ENCODE measurements around the gene ACADL. TPM values are rescaled to one million over a fixed set of nuclear protein-coding genes. Genes with fewer than 3 reads are reported as not detected.

ACADL gene
- total RNA-seq, 2 donors from 2014 or later = 51.6 to 132 TPM

GRCh38 chr2:210207929-210208328, 17.3 kb downstream of the ACADL start:
- H3K27me3 ChIP-seq (replicated peaks; ENCODE audit: insufficient read depth) = no peaks in the 10 kb centered on the region
- H3K36me3 ChIP-seq = peaks cover 25% of the 10 kb centered on the region
- no peak overlapping the region for H3K27ac ChIP-seq
- no peak overlapping the region for H3K4me3 ChIP-seq
- H3K4me1 ChIP-seq (ENCODE audit: control insufficient read depth in 1 of 2, low read depth in 2 of 2) = peaks cover 4 to 9% of the 10 kb centered on the region in 2 donors
- no peaks in the 10 kb centered on the region for H3K9me3 ChIP-seq
- TF ChIP-seq, protein P1, sequence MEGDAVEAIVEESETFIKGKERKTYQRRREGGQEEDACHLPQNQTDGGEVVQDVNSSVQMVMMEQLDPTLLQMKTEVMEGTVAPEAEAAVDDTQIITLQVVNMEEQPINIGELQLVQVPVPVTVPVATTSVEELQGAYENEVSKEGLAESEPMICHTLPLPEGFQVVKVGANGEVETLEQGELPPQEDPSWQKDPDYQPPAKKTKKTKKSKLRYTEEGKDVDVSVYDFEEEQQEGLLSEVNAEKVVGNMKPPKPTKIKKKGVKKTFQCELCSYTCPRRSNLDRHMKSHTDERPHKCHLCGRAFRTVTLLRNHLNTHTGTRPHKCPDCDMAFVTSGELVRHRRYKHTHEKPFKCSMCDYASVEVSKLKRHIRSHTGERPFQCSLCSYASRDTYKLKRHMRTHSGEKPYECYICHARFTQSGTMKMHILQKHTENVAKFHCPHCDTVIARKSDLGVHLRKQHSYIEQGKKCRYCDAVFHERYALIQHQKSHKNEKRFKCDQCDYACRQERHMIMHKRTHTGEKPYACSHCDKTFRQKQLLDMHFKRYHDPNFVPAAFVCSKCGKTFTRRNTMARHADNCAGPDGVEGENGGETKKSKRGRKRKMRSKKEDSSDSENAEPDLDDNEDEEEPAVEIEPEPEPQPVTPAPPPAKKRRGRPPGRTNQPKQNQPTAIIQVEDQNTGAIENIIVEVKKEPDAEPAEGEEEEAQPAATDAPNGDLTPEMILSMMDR (IDR thresholded peaks at IDR 0.05) = no peak
- no peak for DNase-seq (ENCODE audit: low spot score)
- no peak for ATAC-seq (ENCODE audit: insufficient number of reproducible peaks, low FRiP score, low read depth)

DNA sequence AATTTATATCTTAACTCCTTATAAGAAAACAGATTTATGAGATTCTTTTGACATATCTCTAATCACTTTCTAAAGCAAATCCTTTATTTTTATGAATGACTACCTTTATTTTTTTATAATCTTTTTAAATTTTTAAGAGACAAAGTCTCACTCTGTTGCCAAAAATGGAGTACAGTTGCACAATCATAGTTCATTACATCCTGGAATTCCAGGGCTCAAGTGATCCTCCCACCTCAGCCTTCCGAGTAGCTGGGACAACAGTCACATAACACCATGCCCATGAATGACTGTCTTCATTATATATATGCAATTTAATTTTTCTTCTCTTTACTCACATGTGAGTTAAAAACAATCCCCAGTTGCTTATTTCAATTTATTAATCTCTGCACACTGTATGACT, 21.7 kb downstream of the ACADL start:
- peaks cover 26% of the 10 kb centered on the region for H3K36me3 ChIP-seq
- TF ChIP-seq, protein P1 (IDR thresholded peaks at IDR 0.05) = no peak
- H3K27me3 ChIP-seq (replicated peaks; ENCODE audit: insufficient read depth) = no peaks in the 10 kb centered on the region
- DNase-seq (ENCODE audit: low spot score) = no peak
- H3K4me1 ChIP-seq (ENCODE audit: control insufficient read depth in 1 of 2, low read depth in 2 of 2) = peaks cover 4 to 9% of the 10 kb centered on the region in 2 donors
- no peak overlapping the region for H3K4me3 ChIP-seq
- H3K9me3 ChIP-seq = no peaks in the 10 kb centered on the region
- H3K27ac ChIP-seq = no peak overlapping the region
- no peak for ATAC-seq (ENCODE audit: insufficient number of reproducible peaks, low FRiP score, low read depth)

DNA sequence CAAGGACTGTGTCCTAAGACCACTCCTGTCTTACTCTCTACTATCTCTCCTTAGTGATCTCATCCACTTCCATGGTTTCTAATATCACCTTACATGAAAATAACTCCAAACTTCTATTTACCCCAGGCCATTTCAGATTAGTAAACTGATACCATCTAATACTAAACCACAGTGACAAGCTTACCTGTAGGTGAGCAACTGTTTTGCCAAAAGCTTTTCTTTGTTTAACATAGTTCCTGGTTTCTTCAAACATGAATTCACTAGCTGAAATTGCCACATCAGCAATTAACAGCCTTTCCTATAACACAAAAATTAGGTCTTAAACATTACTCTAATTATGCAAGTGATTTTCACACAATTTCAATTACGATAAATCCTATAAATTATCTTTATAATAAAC, 22.1 kb downstream of the ACADL start:
- Histone ChIP-seq H3K4me1 (ENCODE audit: control insufficient read depth in 1 of 2, low read depth in 2 of 2) (peaks cover 4 to 9% of the 10 kb centered on the region in 2 donors), H3K9me3 (no peaks in the 10 kb centered on the region), H3K27me3 (replicated peaks; ENCODE audit: insufficient read depth) (no peaks in the 10 kb centered on the region), H3K36me3 (peaks cover 26% of the 10 kb centered on the region), H3K27ac (no peak overlapping the region), H3K4me3 (no peak overlapping the region)
- no peak for DNase-seq (ENCODE audit: low spot score)
- no peak for ATAC-seq (ENCODE audit: insufficient number of reproducible peaks, low FRiP score, low read depth)
- TF ChIP-seq, protein P1 (IDR thresholded peaks at IDR 0.05) = no peak

- Histone ChIP-seq H3K9me3 (no peaks in the 10 kb centered on the region), H3K27me3 (replicated peaks; ENCODE audit: insufficient read depth) (no peaks in the 10 kb centered on the region), H3K4me1 (ENCODE audit: control insufficient read depth in 1 of 2, low read depth in 2 of 2) (peaks cover 8 to 15% of the 10 kb centered on the region in 2 donors), H3K4me3 (no peak overlapping the region), H3K27ac (no peak overlapping the region), H3K36me3 (peaks cover 20% of the 10 kb centered on the region)
- DNase-seq (ENCODE audit: low spot score) (no peak), ATAC-seq (ENCODE audit: insufficient number of reproducible peaks, low FRiP score, low read depth) (no peak)
- TF ChIP-seq, protein P1 (IDR thresholded peaks at IDR 0.05) = no peak
Observed at GRCh38 chr2:210199854-210200253, 25.4 kb downstream of the ACADL start.

- Histone ChIP-seq H3K27me3 (replicated peaks; ENCODE audit: insufficient read depth) (no peaks in the 10 kb centered on the region), H3K36me3 (peaks cover 20% of the 10 kb centered on the region), H3K9me3 (no peaks in the 10 kb centered on the region), H3K4me3 (no peak overlapping the region), H3K27ac (no peak overlapping the region), H3K4me1 (ENCODE audit: control insufficient read depth in 1 of 2, low read depth in 2 of 2) (peaks cover 10 to 13% of the 10 kb centered on the region in 2 donors)
- DNase-seq (ENCODE audit: low spot score) = no peak
- TF ChIP-seq, protein P1 (IDR thresholded peaks at IDR 0.05) = peak; percentile 72
- no peak for ATAC-seq (ENCODE audit: insufficient number of reproducible peaks, low FRiP score, low read depth)
Observed at GRCh38 chr2:210199186-210199765, 26.0 kb downstream of the ACADL start.

Measured in thoracic aorta (tissue), 2 donors.